ENCODE measurements around the gene CTDSPL.
"Not testable (repeated sequence)": the region's sequence is repeated elsewhere in the genome, so short reads cannot be mapped to it uniquely, and the experiment has no call there.

Gene CTDSPL

GRCh38 chr3:38029400-38030125, 167.9 kb downstream of the CTDSPL start, which contains the start of gene PLCD1:
Gene PLCD1, minus strand, starts transcription at chr3:38029642. Its CDS starts 103 bp downstream, at chr3:38029539.
- in situ Hi-C loops (cut with HindIII; ENCODE audit: low pct_unique_long_range_greater_than_20kb, low sequenced_read_pairs) = no loop called here
- TF ChIP-seq JUND (IDR thresholded peaks at IDR 0.05; ENCODE audit: low read depth) = no peak
- no peak for DNase-seq (ENCODE audit: low read depth in 1 of 2, low spot score in 1 of 2)

DNA sequence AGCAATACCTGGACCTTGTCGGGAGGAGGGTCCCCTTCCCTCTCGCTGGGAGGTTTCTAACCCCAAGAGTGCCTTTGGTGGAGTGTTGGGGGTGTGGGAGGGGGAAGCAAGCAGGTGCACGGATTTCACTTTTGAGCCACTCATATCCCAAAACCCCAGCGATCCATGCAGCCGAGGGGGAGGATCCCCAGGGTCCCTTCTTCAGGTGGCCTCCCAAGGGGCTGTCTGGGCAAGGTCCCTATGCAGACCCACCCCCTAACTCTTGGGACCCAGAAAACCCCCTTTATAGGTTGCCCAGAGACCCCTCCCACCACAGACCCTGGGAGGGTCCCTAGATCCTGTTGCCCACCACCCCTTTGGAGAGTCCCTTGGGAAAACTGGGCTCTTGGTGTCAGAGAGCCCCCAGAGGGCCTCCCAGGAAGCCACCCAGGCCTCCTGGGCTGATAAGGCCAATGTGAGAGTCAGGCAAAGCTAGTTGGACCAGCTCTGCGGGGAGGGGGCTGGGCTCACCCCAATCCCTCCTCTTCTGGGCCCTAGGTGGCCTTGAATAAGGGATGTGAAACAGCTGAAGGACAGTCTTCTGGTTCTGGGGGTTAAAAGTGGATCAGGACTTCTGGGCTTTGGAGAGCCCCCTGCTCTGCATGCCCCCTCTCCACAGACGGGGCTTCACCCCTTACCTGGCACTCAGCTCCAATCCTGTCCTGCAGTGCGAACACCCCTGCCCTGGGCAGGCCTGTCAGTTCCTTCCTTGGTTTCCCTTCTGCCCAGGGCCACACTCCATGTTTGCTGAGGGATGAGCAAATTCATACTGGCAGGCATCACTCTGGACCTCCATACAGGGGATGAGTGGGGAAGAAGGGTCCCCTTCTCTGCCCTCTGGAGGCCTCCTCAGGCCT, 168.7 kb downstream of the CTDSPL start:
- in situ Hi-C loops (cut with HindIII; ENCODE audit: low pct_unique_long_range_greater_than_20kb, low sequenced_read_pairs) = no loop called here
- TF ChIP-seq JUND (IDR thresholded peaks at IDR 0.05; ENCODE audit: low read depth) = no peak
- no peak for DNase-seq (ENCODE audit: low read depth in 1 of 2, low spot score in 1 of 2)

DNA sequence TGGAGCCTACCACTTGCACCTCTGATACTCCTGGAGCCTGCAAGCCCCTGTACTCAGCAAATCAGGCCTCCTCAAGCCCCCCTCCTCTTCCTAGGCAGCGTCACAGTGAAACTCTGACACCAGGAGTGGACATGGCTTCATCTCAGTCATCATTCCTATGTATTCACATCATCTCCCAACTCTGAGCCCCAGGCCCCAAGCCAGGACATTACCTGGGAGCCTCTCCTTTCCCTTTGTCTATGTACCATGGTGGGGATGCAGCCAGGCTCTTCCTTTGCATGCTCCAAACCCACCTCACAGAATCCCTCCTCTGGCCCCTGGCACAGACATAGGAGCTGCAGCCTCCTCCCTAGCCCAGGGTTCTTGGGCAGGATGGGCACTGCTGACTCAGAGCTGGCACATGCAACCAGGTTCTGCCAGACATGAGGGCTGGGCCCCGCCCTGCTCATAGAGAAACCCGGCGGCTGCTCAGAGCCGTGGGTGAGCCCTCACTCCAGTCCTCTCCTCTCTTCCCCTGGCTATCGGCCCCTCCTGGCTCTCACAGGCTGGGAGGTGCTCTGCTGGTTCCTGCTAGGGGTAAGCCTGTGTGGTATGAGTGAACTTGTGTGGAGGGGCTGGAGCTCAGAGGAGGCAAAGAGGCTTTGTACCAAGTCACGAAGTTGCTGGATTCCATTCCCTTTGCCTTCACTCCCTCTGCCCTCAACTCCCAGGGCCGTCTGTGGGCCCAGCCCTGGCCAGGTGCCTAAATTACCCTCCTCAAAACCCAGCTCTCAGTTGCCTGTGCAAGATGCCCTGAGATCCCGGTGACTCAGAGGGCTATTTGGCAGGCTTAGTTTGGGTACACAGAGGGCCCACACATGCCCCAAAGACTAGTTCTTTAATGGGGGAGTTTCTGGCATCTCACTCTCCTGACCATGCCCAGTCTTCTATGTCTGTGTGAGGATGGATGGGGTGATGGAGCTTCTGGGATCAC, 169.6 kb downstream of the CTDSPL start:
- DNase-seq (ENCODE audit: low read depth in 1 of 2, low spot score in 1 of 2) = peak in 1 of 2 experiments; percentile 37
- in situ Hi-C loops (cut with HindIII; ENCODE audit: low pct_unique_long_range_greater_than_20kb, low sequenced_read_pairs) = no loop called here
- TF ChIP-seq JUND (IDR thresholded peaks at IDR 0.05; ENCODE audit: low read depth) = no peak

GRCh38 chr3:38032328-38032865, 170.7 kb downstream of the CTDSPL start:
- no peak for TF ChIP-seq JUND (IDR thresholded peaks at IDR 0.05; ENCODE audit: low read depth)
- DNase-seq (ENCODE audit: low read depth in 1 of 2, low spot score in 1 of 2) = no peak
- in situ Hi-C loops (cut with HindIII; ENCODE audit: low pct_unique_long_range_greater_than_20kb, low sequenced_read_pairs) = no loop called here

GRCh38 chr3:38033586-38033985, 171.9 kb downstream of the CTDSPL start:
- in situ Hi-C loops (cut with HindIII; ENCODE audit: low pct_unique_long_range_greater_than_20kb, low sequenced_read_pairs) = not testable (repeated sequence)

More at GRCh38 chr3:38033586-38033985, 171.9 kb downstream of the CTDSPL start:
- DNase-seq (ENCODE audit: low read depth in 1 of 2, low spot score in 1 of 2) = not testable (repeated sequence)

Data from T47D (cell line).